GM12892 (cell line): ENCODE measurements around the gene ZNF556.

Experiments
- POLR2A ChIP-seq: IDR thresholded peaks from 2 replicates; pipeline ENCODE4 v1.6.1; 2011; ENCODE audit warnings: low read depth, low read length, control low read depth
- POLR2AphosphoS5 ChIP-seq: IDR thresholded peaks from 2 replicates; pipeline ENCODE4 v1.6.1; 2011; ENCODE audit warnings: low read depth, low read length, control low read depth

- TF ChIP-seq POLR2A, result no peak
- TF ChIP-seq POLR2AphosphoS5, result no peak
Observed at GRCh38 chr19:2865334-2866100, 1.6 kb upstream of the ZNF556 start.
